Stimulated activated CD4-positive, alpha-beta T cell treated with anti-CD3 and anti-CD28 coated beads, Interleukin-1b, Interleukin-23, amount 100 ng/mL, for 4 hours (primary cell): ENCODE data around the gene OBSCN.

Experiments
- DNase-seq, 2 donors: peaks; one replicate each; pipeline ENCODE4 v3.0.0-alpha.2; 2020; ENCODE audit warnings: low read depth in 2 of 2

OBSCN gene

GRCh38 chr1:228289239-228289849, 81.5 kb downstream of the OBSCN start:
- no peak for DNase-seq

GRCh38 chr1:228289996-228290881, 82.4 kb downstream of the OBSCN start:
- no peak for DNase-seq

- DNase-seq: no peak
These were observed 84.2 kb downstream of the OBSCN start for GRCh38 chr1:228291906-228292608.

- DNase-seq: no peak
These were observed 84.7 kb downstream of the OBSCN start for GRCh38 chr1:228292609-228292911.

- no peak for DNase-seq
These were observed 85.5 kb downstream of the OBSCN start for GRCh38 chr1:228293393-228293792.

GRCh38 chr1:228293816-228294500, 86.1 kb downstream of the OBSCN start:
- no peak for DNase-seq

GRCh38 chr1:228294717-228295116, 86.9 kb downstream of the OBSCN start:
- no peak for DNase-seq

GRCh38 chr1:228295201-228295600, 87.4 kb downstream of the OBSCN start:
- DNase-seq: no peak

GRCh38 chr1:228295981-228296380, 88.1 kb downstream of the OBSCN start:
- DNase-seq: no peak

GRCh38 chr1:228297242-228297641, 89.4 kb downstream of the OBSCN start:
- DNase-seq: no peak

- no peak for DNase-seq
These were observed 90.0 kb downstream of the OBSCN start for GRCh38 chr1:228297822-228298221.

GRCh38 chr1:228298471-228298870, 90.6 kb downstream of the OBSCN start:
- DNase-seq: no peak

GRCh38 chr1:228299211-228299610, 91.4 kb downstream of the OBSCN start:
- no peak for DNase-seq

- no peak for DNase-seq
These were observed 92.1 kb downstream of the OBSCN start for GRCh38 chr1:228299901-228300300.

GRCh38 chr1:228302086-228302485, 94.2 kb downstream of the OBSCN start:
- no peak for DNase-seq

- DNase-seq: no peak
These were observed 95.8 kb downstream of the OBSCN start for GRCh38 chr1:228303596-228303995.

- no peak for DNase-seq
These were observed 96.4 kb downstream of the OBSCN start for GRCh38 chr1:228304225-228304624.

- no peak for DNase-seq
These were observed 97.0 kb downstream of the OBSCN start for GRCh38 chr1:228304766-228305395.

GRCh38 chr1:228305721-228306152, 97.9 kb downstream of the OBSCN start:
- DNase-seq: no peak

GRCh38 chr1:228306275-228307217, 98.7 kb downstream of the OBSCN start:
- no peak for DNase-seq
